H1 (cell line): ENCODE results near the gene PELO. TPM values are rescaled to one million over a fixed set of nuclear protein-coding genes. Genes with fewer than 3 reads are reported as not detected.

Source experiments
- CTCF ChIA-PET: fragments of 300-600 bp; sonication (Branson Sonifier 250); formaldehyde crosslinking; loops from one replicate; lab custom pipeline; 2021; ENCODE audit not compliant: partially characterized antibody; lab: Charles Lee
- POLR2A ChIA-PET: fragments of 300-600 bp; sonication (Branson Sonifier 250); formaldehyde crosslinking; loops from one replicate; lab custom pipeline; 2021; ENCODE audit warnings: inconsistent platforms; ENCODE audit not compliant: partially characterized antibody; lab: Charles Lee
- DNase-seq, 2 experiments: peaks; one replicate each; pipeline versions ENCODE4 v3.0.0 to v3.0.0-alpha.2; 2010 to 2022; ENCODE audit warnings: low spot score in 2 of 2, low read depth in 1 of 2, mixed read lengths in 1 of 2
- FAIRE-seq: peaks from 2 replicates; lab custom pipeline; 2011; peaks lifted over from hg19 to GRCh38; lab: Jason Lieb, UNC
- H2AFZ ChIP-seq: 2 replicates; pipeline ENCODE4 v1.8.1; 2012; ENCODE audit warnings: low read length, inconsistent platforms
- H2AK5ac ChIP-seq: 2 replicates; pipeline ENCODE4 v1.6.1; 2013; ENCODE audit warnings: low read depth, low read length
- H2BK120ac ChIP-seq: replicated peaks from 2 replicates; pipeline ENCODE3; 2013; ENCODE audit warnings: low read depth, low read length, inconsistent platforms
- H2BK12ac ChIP-seq: 2 replicates; pipeline ENCODE4 v1.6.1; 2013; ENCODE audit warnings: low read depth, low read length
- H2BK15ac ChIP-seq: 2 replicates; pipeline ENCODE4 v1.6.1; 2013; ENCODE audit warnings: low read length
- H2BK20ac ChIP-seq: 2 replicates; pipeline ENCODE4 v1.6.1; 2013; ENCODE audit warnings: low read length
- H2BK5ac ChIP-seq: 2 replicates; pipeline ENCODE4 v1.6.1; 2013; ENCODE audit warnings: low read depth, low read length
- H3K14ac ChIP-seq: 2 replicates; pipeline ENCODE4 v1.6.1; 2013; ENCODE audit warnings: inconsistent platforms; ENCODE audit not compliant: insufficient read length
- H3K18ac ChIP-seq: 2 replicates; pipeline ENCODE4 v1.6.1; 2013; ENCODE audit warnings: low read length; ENCODE audit errors: extremely low read depth
- H3K23ac ChIP-seq: 2 replicates; pipeline ENCODE4 v1.6.1; 2013; ENCODE audit warnings: inconsistent platforms; ENCODE audit not compliant: insufficient read length
- H3K23me2 ChIP-seq: 2 replicates; pipeline ENCODE4 v1.6.1; 2013; ENCODE audit warnings: low read depth, low read length
- H3K27ac ChIP-seq: 2 replicates; pipeline ENCODE4 v1.6.1; 2011; ENCODE audit warnings: low read depth, low read length, inconsistent platforms
- H3K27me3 ChIP-seq, 4 experiments: replicated peaks in 1 of 4; 1 replicate in 1 of 4; 2 replicates in 3 of 4; pipeline versions ENCODE4 v1.6.1 to v1.8.1; 2011 to 2013; ENCODE audit warnings: low read length in 3 of 4, mild to moderate bottlenecking in 3 of 4, inconsistent platforms in 2 of 4, mixed read lengths in 2 of 4, moderate library complexity in 1 of 4; ENCODE audit not compliant: control insufficient read depth in 3 of 4, insufficient read depth in 3 of 4; ENCODE audit errors: extremely low read depth in 1 of 4
- H3K36me3 ChIP-seq, 4 experiments: 2 replicates each; pipeline versions ENCODE4 v1.6.1 to v1.8.1; 2011 to 2013; ENCODE audit warnings: mild to moderate bottlenecking in 4 of 4, low read length in 3 of 4, moderate library complexity in 2 of 4, control low read depth in 1 of 4, inconsistent platforms in 1 of 4; ENCODE audit not compliant: insufficient read depth in 4 of 4, control insufficient read depth in 2 of 4
- H3K4ac ChIP-seq: replicated peaks from 2 replicates; pipeline ENCODE3; 2013; ENCODE audit warnings: low read length, low read depth, mixed read lengths, inconsistent platforms; ENCODE audit not compliant: insufficient read length
- H3K4me1 ChIP-seq, 4 experiments: replicated peaks in 1 of 4; 1 replicate in 1 of 4; 2 replicates in 3 of 4; pipeline versions ENCODE4 v1.6.1 to v1.8.1; 2011 to 2013; ENCODE audit warnings: low read length in 3 of 4, inconsistent platforms in 2 of 4, mixed read lengths in 1 of 4; ENCODE audit not compliant: insufficient read depth in 4 of 4, control insufficient read depth in 3 of 4
- H3K4me2 ChIP-seq, 2 experiments: 2 replicates each; pipeline versions ENCODE4 v1.6.1 to v1.8.1; 2011 to 2013; ENCODE audit warnings: low read depth in 2 of 2, low read length in 2 of 2, control low read depth in 1 of 2, inconsistent platforms in 1 of 2, mild to moderate bottlenecking in 1 of 2; ENCODE audit not compliant: insufficient read depth in 1 of 2
- H3K4me3 ChIP-seq, 4 experiments: fragments of 200-600, 300-600 bp in 1 of 4; sonication (generic), shearing (Covaris generic), sonication (Bioruptor Twin) in 1 of 4; 2 replicates each; pipeline versions ENCODE4 v1.5.1 to v1.8.1; 2011 to 2016; ENCODE audit warnings: low read length in 4 of 4, low read depth in 3 of 4, control low read depth in 2 of 4, inconsistent platforms in 2 of 4, mild to moderate bottlenecking in 2 of 4, mixed read lengths in 1 of 4, moderate library complexity in 1 of 4; ENCODE audit not compliant: insufficient read depth in 2 of 4; ENCODE audit errors: extremely low read depth in 1 of 4
- H3K56ac ChIP-seq: replicated peaks from 2 replicates; pipeline ENCODE3; 2013; ENCODE audit warnings: low read depth, mild to moderate bottlenecking, mixed read lengths, low read length, inconsistent platforms; ENCODE audit not compliant: insufficient read length
- H3K79me1 ChIP-seq: 2 replicates; pipeline ENCODE4 v1.6.1; 2013; ENCODE audit warnings: low read depth, low read length, control low read depth
- H3K79me2 ChIP-seq, 2 experiments: 2 replicates each; pipeline versions ENCODE4 v1.6.1 to v1.8.1; 2012 to 2013; ENCODE audit warnings: low read length in 2 of 2, mild to moderate bottlenecking in 2 of 2, inconsistent platforms in 1 of 2; ENCODE audit not compliant: insufficient read depth in 2 of 2, control insufficient read depth in 1 of 2
- H3K9ac ChIP-seq, 4 experiments: replicated peaks in 1 of 4; 1 replicate in 1 of 4; 2 replicates in 3 of 4; pipeline versions ENCODE4 v1.6.1 to v1.8.1; 2011 to 2013; ENCODE audit warnings: low read depth in 3 of 4, low read length in 3 of 4, control low read depth in 2 of 4, mild to moderate bottlenecking in 2 of 4, moderate library complexity in 2 of 4, inconsistent platforms in 1 of 4; ENCODE audit errors: extremely low read depth in 1 of 4
- H3K9me3 ChIP-seq, 2 experiments: 2 replicates each; pipeline versions ENCODE4 v1.6.1 to v1.8.1; 2012 to 2013; ENCODE audit warnings: mild to moderate bottlenecking in 2 of 2, moderate library complexity in 2 of 2, control low read depth in 1 of 2, inconsistent platforms in 1 of 2, low read depth in 1 of 2, low read length in 1 of 2, mixed read lengths in 1 of 2; ENCODE audit not compliant: insufficient read depth in 2 of 2
- H4K20me1 ChIP-seq, 2 experiments: replicated peaks in 1 of 2; 2 replicates each; pipeline versions ENCODE3 to v1.8.1; 2011 to 2013; ENCODE audit warnings: inconsistent platforms in 2 of 2, low read length in 2 of 2, mild to moderate bottlenecking in 1 of 2; ENCODE audit not compliant: insufficient read depth in 2 of 2, control insufficient read depth in 1 of 2
- H4K5ac ChIP-seq: 2 replicates; pipeline ENCODE4 v1.6.1; 2013; ENCODE audit warnings: low read length, low read depth, mixed read lengths, inconsistent platforms; ENCODE audit not compliant: insufficient read length
- H4K8ac ChIP-seq: 2 replicates; pipeline ENCODE4 v1.8.0; 2013; ENCODE audit warnings: mild to moderate bottlenecking, moderate library complexity, low read length, inconsistent platforms; ENCODE audit not compliant: insufficient read depth; ENCODE audit errors: extremely low read depth
- H4K91ac ChIP-seq: replicated peaks from 2 replicates; pipeline ENCODE3; 2013; ENCODE audit warnings: low read length, mixed read lengths, inconsistent platforms; ENCODE audit not compliant: insufficient read length
- CREB1 ChIP-seq: IDR thresholded peaks from 2 replicates; pipeline ENCODE4 v1.6.1; 2012; ENCODE audit warnings: inconsistent platforms
- MAFK ChIP-seq: IDR thresholded peaks from 2 replicates; pipeline ENCODE4 v1.6.1; 2012; ENCODE audit warnings: low read depth, mild to moderate bottlenecking, improper control_type of control experiment, low read length
- MAX ChIP-seq: IDR thresholded peaks from 2 replicates; pipeline ENCODE4 v1.6.1; 2012; ENCODE audit warnings: inconsistent platforms
- RNF2 ChIP-seq: fragments of 200-900, 300-1000 bp; sonication (generic); IDR thresholded peaks from 2 replicates; pipeline ENCODE4 v1.7.1; 2016; ENCODE audit warnings: borderline replicate concordance, low read depth, mild to moderate bottlenecking, antibody characterized with exemption, low read length; ENCODE audit not compliant: poor library complexity, severe bottlenecking; ENCODE audit errors: missing control alignments
- polyA plus RNA-seq, 7 experiments: library from polyadenylated mRNA; depleted of rRNA in 3 of 7; stranded (reverse) in 5 of 7; unstranded in 2 of 7; fragments of >200 nt in 5 of 7; fragments of 200-250 nt in 2 of 7; gene quantifications; 1 replicate in 5 of 7; 2 replicates in 1 of 7; 4 replicates in 1 of 7; pipeline versions ENCODE4 v1.2.1 to v1.2.3, GENCODE V29; 2011 to 2013; ENCODE audit warnings: missing spikeins in 2 of 7, mixed read lengths in 2 of 7
- total RNA-seq: library from RNA; stranded (reverse); fragmentation: NEBNext Ultra II Directional; extraction: Animal tissue kit (Norgen Biotek cat#: 25700); gene quantifications from 2 replicates; pipeline ENCODE4 v1.2.1, GENCODE V29; 2021

Gene PELO
- total and polyA plus RNA-seq, 2 of the 8 experiments (the other 6 are each of a cell fraction or from before 2014, with no cell fraction given) = 10.8 to 18.5 TPM

- POLR2A ChIA-PET = no interaction called here
- Histone ChIP-seq H3K27ac (no peak overlapping the region), H3K79me1 (no peaks in the 10 kb centered on the region)
Observed at GRCh38 chr5:52807723-52808122, 20.0 kb downstream of the PELO start.

More at GRCh38 chr5:52807723-52808122, 20.0 kb downstream of the PELO start:
- Histone ChIP-seq H3K36me3 (peaks cover 0 to 4% (median 0%) of the 10 kb centered on the region in 4 experiments; a peak in 1 of 8 replicates), H3K79me2 (peaks cover 0 to 26% of the 10 kb centered on the region in 2 experiments; a peak in 2 of 4 replicates), H3K9me3 (no peaks in the 10 kb centered on the region), H2BK20ac (no peak overlapping the region), H3K23ac (no peak overlapping the region)
- TF ChIP-seq CREB1 (no peak), MAFK (no peak), MAX (no peak), RNF2 (no peak)
- TF ChIP-seq, all 59 proteins: peak for 0
- Histone ChIP-seq H2BK12ac (no peak overlapping the region), H3K4me1 (no peaks in the 10 kb centered on the region), H3K27me3 (no peaks in the 10 kb centered on the region), H3K4ac (no peak overlapping the region), H2AFZ (no peak overlapping the region), H2AK5ac (no peak overlapping the region), H3K18ac (no peak overlapping the region), H3K4me2 (no peak overlapping the region), H3K23me2 (no peaks in the 10 kb centered on the region), H4K91ac (no peak overlapping the region), H4K8ac (no peak overlapping the region), H4K5ac (no peak overlapping the region), H2BK5ac (no peak overlapping the region), H2BK120ac (no peak overlapping the region), H3K4me3 (no peak overlapping the region), H3K56ac (no peak overlapping the region), H2BK15ac (no peak overlapping the region), H3K9ac (no peak overlapping the region), H4K20me1 (peaks cover 1 to 2% of the 10 kb centered on the region in 2 experiments), H3K14ac (no peak overlapping the region)
- CTCF ChIA-PET = interaction anchor here (1.1 to 1.9 kb wide), 2 partner anchors 21 to 108 kb away, joined by 6 to 8 read pairs; partner anchors contain the start of genes ITGA1 and PELO
- no peak for FAIRE-seq
- no peak for DNase-seq
